GM12872 (cell line): ENCODE data around the gene SHISA8.

Experiments
- CTCF ChIP-seq: IDR thresholded peaks from 3 replicates; pipeline ENCODE4 v1.5.1; 2011; ENCODE audit warnings: low read depth, mild to moderate bottlenecking, low read length, moderate library complexity; ENCODE audit not compliant: insufficient read depth

The SHISA8 gene

GRCh38 chr22:41915035-41915785 lies at the start of gene SHISA8:
TSS of gene SHISA8 (minus strand) at chr22:41915074. CDS start at chr22:41914667, 407 bp downstream.
- TF ChIP-seq CTCF = no peak

GRCh38 chr22:41964112-41964491 lies 49.2 kb upstream of the SHISA8 start:
- no peak for TF ChIP-seq CTCF

GRCh38 chr22:41963453-41964111 lies 48.7 kb upstream of the SHISA8 start:
- TF ChIP-seq CTCF = no peak

- TF ChIP-seq CTCF = no peak
Measured at GRCh38 chr22:41957941-41958556, 43.2 kb upstream of the SHISA8 start.

- no peak for TF ChIP-seq CTCF
Measured at GRCh38 chr22:41952713-41953112, 37.8 kb upstream of the SHISA8 start.

DNA sequence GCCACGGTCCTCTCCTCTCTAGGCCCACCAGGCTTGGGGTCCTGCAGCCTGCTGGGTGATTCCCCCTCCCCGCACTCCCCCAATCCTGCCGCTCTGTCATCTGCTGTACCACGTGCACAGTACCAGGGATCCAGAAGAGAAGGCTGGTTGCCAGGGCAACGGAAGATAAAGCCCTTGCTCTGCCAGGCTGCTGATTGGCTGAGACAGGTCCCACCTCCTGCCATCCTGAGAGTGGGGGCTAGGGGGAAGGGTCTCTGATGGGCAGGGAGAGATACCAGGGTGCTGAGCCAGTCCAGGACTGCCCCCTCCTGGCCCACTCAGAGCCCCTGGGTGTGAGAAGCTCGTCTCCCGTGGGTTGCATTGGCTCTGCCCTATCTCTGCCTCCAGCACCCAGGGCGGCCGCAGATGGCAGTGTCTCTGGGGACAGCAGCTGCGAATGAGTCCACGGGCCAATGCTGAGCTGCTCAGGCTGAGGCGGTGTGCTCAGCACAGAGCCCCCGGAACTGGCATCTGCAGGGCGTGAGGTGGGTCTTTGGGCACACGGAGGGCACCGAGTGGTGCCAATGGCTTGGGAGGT lies 37.1 kb upstream of the SHISA8 start, which contains the start of gene SMIM45:
TSS of gene SMIM45 (plus strand) at position 253 of the 577 bp plus-strand sequence.
- no peak; the same call in 2 of the 3 replicates for TF ChIP-seq CTCF
